Breast epithelium (tissue), 3 donors: ENCODE results near the gene MBD5.

ENCODE experiments used
- POLR2A ChIP-seq: fragments of 450-650 bp; IDR thresholded peaks from one replicate; pipeline ENCODE4 v1.6.1; 2016; ENCODE audit warnings: antibody characterized with exemption, mild to moderate bottlenecking, moderate library complexity
- TF ChIP-seq, protein P1 (sequence below), 3 donors: fragments of 450-650 bp; IDR thresholded peaks; one replicate each; pipeline ENCODE4 v1.5.1; 2016 to 2017; ENCODE audit warnings: antibody characterized with exemption in 3 of 3, mild to moderate bottlenecking in 3 of 3, moderate library complexity in 3 of 3

GRCh38 chr2:148528356-148529064 lies 507.6 kb downstream of the MBD5 start:
- TF ChIP-seq, protein P1, sequence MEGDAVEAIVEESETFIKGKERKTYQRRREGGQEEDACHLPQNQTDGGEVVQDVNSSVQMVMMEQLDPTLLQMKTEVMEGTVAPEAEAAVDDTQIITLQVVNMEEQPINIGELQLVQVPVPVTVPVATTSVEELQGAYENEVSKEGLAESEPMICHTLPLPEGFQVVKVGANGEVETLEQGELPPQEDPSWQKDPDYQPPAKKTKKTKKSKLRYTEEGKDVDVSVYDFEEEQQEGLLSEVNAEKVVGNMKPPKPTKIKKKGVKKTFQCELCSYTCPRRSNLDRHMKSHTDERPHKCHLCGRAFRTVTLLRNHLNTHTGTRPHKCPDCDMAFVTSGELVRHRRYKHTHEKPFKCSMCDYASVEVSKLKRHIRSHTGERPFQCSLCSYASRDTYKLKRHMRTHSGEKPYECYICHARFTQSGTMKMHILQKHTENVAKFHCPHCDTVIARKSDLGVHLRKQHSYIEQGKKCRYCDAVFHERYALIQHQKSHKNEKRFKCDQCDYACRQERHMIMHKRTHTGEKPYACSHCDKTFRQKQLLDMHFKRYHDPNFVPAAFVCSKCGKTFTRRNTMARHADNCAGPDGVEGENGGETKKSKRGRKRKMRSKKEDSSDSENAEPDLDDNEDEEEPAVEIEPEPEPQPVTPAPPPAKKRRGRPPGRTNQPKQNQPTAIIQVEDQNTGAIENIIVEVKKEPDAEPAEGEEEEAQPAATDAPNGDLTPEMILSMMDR (IDR thresholded peaks at IDR 0.05) = no peak
- TF ChIP-seq POLR2A = no peak
